ENCODE data around the gene AOPEP. TPM values are rescaled to one million over a fixed set of nuclear protein-coding genes. Genes with fewer than 3 reads are reported as not detected.

AOPEP gene
- total RNA-seq, 1 donor from 2014 or later = 92.3 TPM

DNA sequence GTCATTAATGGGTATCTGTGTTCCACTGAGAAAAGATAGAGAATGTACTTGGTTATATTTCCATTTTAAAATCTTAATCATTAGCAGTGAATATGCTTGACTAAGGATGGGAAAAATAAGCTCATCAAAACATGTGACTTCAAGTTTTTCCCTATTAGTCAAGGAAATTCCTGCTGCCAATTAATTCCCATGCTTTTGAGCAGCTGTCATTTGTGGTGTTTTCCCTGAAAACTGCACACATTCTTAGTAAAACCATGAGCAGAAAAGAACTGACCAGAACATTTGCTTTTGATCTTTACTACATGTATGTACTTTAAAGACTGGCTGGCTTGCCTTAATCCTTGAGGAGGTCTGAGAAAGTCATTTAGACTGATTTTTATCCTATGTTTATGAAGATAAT is 75.2 kb downstream of the AOPEP start:
- Mint-ChIP-seq H3K9me3 (ENCODE audit: low read depth) (no peaks in the 10 kb centered on the region), H3K36me3 (ENCODE audit: low read depth) (peaks cover 7% of the 10 kb centered on the region), H3K27me3 (ENCODE audit: low read depth) (no peaks in the 10 kb centered on the region), H3K4me1 (ENCODE audit: low read depth) (peaks cover 86% of the 10 kb centered on the region), H3K4me3 (ENCODE audit: unreplicated experiment) (peak overlapping the region; percentile 63), H3K27ac (ENCODE audit: unreplicated experiment) (peak overlapping the region; percentile 93)
- TF ChIP-seq, protein P1, sequence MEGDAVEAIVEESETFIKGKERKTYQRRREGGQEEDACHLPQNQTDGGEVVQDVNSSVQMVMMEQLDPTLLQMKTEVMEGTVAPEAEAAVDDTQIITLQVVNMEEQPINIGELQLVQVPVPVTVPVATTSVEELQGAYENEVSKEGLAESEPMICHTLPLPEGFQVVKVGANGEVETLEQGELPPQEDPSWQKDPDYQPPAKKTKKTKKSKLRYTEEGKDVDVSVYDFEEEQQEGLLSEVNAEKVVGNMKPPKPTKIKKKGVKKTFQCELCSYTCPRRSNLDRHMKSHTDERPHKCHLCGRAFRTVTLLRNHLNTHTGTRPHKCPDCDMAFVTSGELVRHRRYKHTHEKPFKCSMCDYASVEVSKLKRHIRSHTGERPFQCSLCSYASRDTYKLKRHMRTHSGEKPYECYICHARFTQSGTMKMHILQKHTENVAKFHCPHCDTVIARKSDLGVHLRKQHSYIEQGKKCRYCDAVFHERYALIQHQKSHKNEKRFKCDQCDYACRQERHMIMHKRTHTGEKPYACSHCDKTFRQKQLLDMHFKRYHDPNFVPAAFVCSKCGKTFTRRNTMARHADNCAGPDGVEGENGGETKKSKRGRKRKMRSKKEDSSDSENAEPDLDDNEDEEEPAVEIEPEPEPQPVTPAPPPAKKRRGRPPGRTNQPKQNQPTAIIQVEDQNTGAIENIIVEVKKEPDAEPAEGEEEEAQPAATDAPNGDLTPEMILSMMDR (IDR thresholded peaks at IDR 0.05) = no peak
- no peak for DNase-seq (ENCODE audit: low spot score)

DNA sequence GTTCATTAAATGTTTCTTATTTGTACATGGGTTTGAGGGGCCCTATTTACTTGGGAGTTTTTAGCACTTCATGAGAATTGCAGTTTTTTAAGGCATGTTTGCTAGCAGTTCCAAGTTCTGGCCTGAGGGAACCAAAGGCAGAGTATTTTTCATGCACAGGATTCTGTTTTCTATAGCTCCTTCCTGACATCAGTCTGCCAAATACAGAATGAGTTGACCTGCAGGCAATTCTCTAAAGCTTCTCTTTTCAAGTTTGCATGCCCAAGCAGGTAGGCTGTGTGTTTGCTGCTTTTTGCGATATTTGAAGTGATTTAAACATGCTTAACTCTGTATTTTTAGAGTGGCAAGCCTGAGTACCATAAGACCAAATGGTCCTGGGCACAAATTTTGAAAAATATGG is 75.8 kb downstream of the AOPEP start:
- H3K4me1 Mint-ChIP-seq (ENCODE audit: low read depth) = peaks cover 88% of the 10 kb centered on the region
- H3K36me3 Mint-ChIP-seq (ENCODE audit: low read depth) = peaks cover 7% of the 10 kb centered on the region
- H3K27me3 Mint-ChIP-seq (ENCODE audit: low read depth) = no peaks in the 10 kb centered on the region
- peak overlapping the region; percentile 63 for H3K4me3 Mint-ChIP-seq (ENCODE audit: unreplicated experiment)
- TF ChIP-seq, protein P1 (IDR thresholded peaks at IDR 0.05) = no peak
- no peaks in the 10 kb centered on the region for H3K9me3 Mint-ChIP-seq (ENCODE audit: low read depth)
- no peak for DNase-seq (ENCODE audit: low spot score)
- H3K27ac Mint-ChIP-seq (ENCODE audit: unreplicated experiment) = peak overlapping the region; percentile 93

DNA sequence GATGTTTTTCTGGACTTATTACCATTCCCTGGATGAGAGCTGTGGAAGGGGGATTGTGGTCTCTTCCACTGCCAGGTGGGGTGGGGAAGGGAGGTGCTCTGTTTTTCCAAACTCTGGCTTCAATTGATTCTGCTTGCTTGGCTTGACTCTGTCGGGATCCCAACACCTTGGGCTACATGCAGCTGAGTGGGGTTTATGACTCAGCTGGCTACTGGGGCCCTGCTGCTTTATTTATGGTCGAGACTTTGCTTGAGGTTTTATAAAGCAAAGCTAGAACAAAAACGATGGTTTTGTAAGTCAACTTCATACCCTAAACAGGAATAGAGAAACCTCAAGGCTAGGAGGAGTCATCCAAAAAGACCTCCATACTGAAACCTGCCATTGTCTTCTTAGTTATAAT is 76.3 kb downstream of the AOPEP start:
- H3K27me3 Mint-ChIP-seq (ENCODE audit: low read depth) = no peaks in the 10 kb centered on the region
- peak overlapping the region; percentile 63 for H3K4me3 Mint-ChIP-seq (ENCODE audit: unreplicated experiment)
- no peak for DNase-seq (ENCODE audit: low spot score)
- H3K9me3 Mint-ChIP-seq (ENCODE audit: low read depth) = no peaks in the 10 kb centered on the region
- H3K36me3 Mint-ChIP-seq (ENCODE audit: low read depth) = peaks cover 10% of the 10 kb centered on the region
- TF ChIP-seq, protein P1 (IDR thresholded peaks at IDR 0.05) = no peak
- peaks cover 93% of the 10 kb centered on the region for H3K4me1 Mint-ChIP-seq (ENCODE audit: low read depth)
- peak overlapping the region; percentile 93 for H3K27ac Mint-ChIP-seq (ENCODE audit: unreplicated experiment)

DNA sequence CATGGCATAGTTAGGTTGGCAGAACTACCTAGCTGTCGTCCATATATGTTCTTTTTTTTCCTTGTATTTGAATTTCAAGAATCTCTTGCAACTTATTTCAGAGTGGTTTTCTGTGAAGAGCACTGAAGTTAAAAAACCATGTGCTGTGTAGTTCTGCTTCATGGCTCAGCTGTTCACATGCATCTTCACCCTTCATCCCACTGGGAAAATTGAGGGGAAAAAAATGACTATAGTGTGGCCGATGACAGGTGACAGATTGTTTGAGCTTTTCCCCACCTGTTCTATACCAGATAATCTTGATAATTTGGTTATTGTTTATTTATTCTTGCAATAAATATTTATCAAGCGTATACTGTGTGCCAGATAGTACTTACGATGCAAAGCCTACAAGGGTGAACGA is 77.8 kb downstream of the AOPEP start:
- Mint-ChIP-seq H3K27me3 (ENCODE audit: low read depth) (no peaks in the 10 kb centered on the region), H3K9me3 (ENCODE audit: low read depth) (no peaks in the 10 kb centered on the region), H3K4me3 (ENCODE audit: unreplicated experiment) (no peak overlapping the region), H3K27ac (ENCODE audit: unreplicated experiment) (peak overlapping the region; percentile 14), H3K4me1 (ENCODE audit: low read depth) (peaks cover 100% of the 10 kb centered on the region), H3K36me3 (ENCODE audit: low read depth) (peaks cover 13% of the 10 kb centered on the region)
- DNase-seq (ENCODE audit: low spot score) = no peak
- TF ChIP-seq, protein P1 (IDR thresholded peaks at IDR 0.05) = no peak

DNA sequence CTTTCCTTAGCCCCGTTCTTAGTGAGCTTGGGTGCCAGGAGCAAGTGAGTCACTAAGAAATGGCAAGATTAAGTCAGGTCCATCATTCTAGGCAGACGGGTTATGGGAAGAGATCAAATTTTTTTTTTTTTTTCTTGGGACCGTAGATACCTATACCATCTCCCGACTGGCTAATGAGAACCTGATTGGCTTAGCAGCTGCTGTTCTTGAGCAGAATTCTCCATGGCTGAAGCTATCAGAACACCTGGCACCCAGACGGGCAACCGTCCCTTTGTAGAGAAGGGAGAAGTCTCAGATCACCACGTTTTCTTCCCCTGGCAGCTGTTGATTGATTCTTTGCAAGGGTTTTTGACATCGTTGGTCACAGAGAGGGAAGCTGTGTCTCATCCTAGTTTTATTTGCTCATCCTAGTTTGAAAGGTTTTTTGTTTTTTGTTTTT is 78.6 kb downstream of the AOPEP start:
- no peak overlapping the region for H3K4me3 Mint-ChIP-seq (ENCODE audit: unreplicated experiment)
- H3K36me3 Mint-ChIP-seq (ENCODE audit: low read depth) = peaks cover 13% of the 10 kb centered on the region
- H3K27ac Mint-ChIP-seq (ENCODE audit: unreplicated experiment) = peak overlapping the region; percentile 62
- H3K9me3 Mint-ChIP-seq (ENCODE audit: low read depth) = no peaks in the 10 kb centered on the region
- TF ChIP-seq, protein P1 (IDR thresholded peaks at IDR 0.05) = no peak
- H3K27me3 Mint-ChIP-seq (ENCODE audit: low read depth) = no peaks in the 10 kb centered on the region
- no peak for DNase-seq (ENCODE audit: low spot score)
- peaks cover 99% of the 10 kb centered on the region for H3K4me1 Mint-ChIP-seq (ENCODE audit: low read depth)
